OCI-LY3 (cell line): ENCODE data around the gene DYNC1I1.

Source experiments
- EZH2phosphoT487 ChIP-seq: fragments of 200-600 bp; shearing (Covaris generic); IDR thresholded peaks from 2 replicates; pipeline ENCODE4 v1.6.1; 2018; ENCODE audit warnings: antibody characterized with exemption, mixed run types, low read depth
- TF ChIP-seq, protein P1 (sequence below): fragments of 200-600, 300-600 bp; sonication (generic); IDR thresholded peaks from 2 replicates; pipeline ENCODE4 v1.5.1; 2014; ENCODE audit warnings: antibody characterized with exemption, low read length, low read depth

DNA sequence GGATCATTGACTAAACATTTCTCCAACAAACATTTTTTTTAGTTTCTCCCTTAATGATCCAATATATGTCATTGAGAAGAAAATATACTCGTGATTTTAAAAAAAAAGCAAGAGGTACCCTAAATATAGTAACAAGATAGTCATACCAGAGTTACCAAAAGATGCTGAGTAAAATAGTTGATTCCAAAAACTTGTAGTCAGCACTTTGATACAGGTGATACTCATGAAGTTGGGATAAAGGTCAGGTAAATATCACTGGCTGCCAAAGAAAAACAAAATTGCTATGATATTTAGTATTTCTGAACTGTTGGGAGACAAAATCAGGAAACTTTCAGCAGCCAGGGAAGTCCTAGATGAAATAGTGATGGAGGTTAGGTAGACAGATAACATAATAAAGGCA lies 225.3 kb downstream of the DYNC1I1 start:
- TF ChIP-seq, protein P1, sequence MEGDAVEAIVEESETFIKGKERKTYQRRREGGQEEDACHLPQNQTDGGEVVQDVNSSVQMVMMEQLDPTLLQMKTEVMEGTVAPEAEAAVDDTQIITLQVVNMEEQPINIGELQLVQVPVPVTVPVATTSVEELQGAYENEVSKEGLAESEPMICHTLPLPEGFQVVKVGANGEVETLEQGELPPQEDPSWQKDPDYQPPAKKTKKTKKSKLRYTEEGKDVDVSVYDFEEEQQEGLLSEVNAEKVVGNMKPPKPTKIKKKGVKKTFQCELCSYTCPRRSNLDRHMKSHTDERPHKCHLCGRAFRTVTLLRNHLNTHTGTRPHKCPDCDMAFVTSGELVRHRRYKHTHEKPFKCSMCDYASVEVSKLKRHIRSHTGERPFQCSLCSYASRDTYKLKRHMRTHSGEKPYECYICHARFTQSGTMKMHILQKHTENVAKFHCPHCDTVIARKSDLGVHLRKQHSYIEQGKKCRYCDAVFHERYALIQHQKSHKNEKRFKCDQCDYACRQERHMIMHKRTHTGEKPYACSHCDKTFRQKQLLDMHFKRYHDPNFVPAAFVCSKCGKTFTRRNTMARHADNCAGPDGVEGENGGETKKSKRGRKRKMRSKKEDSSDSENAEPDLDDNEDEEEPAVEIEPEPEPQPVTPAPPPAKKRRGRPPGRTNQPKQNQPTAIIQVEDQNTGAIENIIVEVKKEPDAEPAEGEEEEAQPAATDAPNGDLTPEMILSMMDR, result no peak
- TF ChIP-seq EZH2phosphoT487, result no peak
